ENCODE data around the gene FIS1.
"Not testable (repeated sequence)": the region's sequence is repeated elsewhere in the genome, so short reads cannot be mapped to it uniquely, and the experiment has no call there.

Gene FIS1

GRCh38 chr7:101232141-101232850 is 12.6 kb downstream of the FIS1 start:
- no peak for DNase-seq

GRCh38 chr7:101231644-101232043 is 13.2 kb downstream of the FIS1 start:
- no peak for DNase-seq

DNA sequence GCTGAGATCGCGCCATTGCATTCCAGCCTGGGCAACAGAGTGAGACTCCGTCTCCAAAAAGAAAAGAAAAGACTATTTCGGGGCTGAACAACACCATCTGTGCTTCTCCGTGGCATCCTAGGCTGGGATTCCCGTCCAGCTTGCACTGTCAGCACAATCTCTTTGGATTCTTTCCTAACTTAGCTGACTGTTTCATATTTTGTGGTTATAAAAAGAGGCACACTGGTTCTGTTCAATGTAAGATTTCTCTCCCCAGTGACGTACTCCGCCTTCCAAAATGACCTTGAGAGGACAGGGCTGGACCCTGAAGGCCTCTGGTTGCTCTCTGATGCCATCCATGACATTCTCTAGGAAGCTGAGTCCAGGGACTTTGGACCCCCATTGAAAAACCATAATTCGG is 18.2 kb downstream of the FIS1 start:
- no peak for DNase-seq

GRCh38 chr7:101225650-101226049 is 19.2 kb downstream of the FIS1 start:
- DNase-seq, result no peak

- DNase-seq, result no peak
Measured at GRCh38 chr7:101223528-101223927, 21.4 kb downstream of the FIS1 start.

DNA sequence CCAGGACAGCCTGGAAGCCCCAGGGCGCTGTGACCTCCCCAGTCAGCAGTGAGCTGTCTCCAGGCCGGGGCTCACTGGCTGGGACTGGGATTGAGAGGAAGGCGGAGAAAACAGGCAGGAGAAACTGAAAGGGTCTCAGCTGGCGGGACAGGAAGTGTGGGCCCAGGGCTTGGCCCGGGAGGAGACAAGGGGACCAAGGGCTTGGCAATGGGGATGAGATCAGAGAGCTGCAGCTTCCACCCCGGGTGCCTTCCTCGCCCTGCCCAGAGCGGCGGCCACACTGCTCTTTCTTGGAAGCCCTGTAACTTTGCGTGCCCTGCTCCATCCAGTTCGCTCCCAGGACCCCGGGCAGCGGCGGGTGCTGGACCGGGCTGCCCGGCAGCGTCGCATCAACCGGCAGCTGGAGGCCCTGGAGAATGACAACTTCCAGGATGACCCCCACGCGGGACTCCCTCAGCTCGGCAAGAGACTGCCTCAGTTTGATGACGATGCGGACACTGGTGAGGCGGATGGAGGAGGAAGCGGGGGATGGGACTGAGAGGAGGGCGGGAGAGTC is 22.5 kb downstream of the FIS1 start:
- DNase-seq, result no peak

- DNase-seq, result no peak
Measured at GRCh38 chr7:101220295-101220694, 24.6 kb downstream of the FIS1 start.

- DNase-seq, result no peak
Measured at GRCh38 chr7:101218236-101219125, 26.4 kb downstream of the FIS1 start.

DNA sequence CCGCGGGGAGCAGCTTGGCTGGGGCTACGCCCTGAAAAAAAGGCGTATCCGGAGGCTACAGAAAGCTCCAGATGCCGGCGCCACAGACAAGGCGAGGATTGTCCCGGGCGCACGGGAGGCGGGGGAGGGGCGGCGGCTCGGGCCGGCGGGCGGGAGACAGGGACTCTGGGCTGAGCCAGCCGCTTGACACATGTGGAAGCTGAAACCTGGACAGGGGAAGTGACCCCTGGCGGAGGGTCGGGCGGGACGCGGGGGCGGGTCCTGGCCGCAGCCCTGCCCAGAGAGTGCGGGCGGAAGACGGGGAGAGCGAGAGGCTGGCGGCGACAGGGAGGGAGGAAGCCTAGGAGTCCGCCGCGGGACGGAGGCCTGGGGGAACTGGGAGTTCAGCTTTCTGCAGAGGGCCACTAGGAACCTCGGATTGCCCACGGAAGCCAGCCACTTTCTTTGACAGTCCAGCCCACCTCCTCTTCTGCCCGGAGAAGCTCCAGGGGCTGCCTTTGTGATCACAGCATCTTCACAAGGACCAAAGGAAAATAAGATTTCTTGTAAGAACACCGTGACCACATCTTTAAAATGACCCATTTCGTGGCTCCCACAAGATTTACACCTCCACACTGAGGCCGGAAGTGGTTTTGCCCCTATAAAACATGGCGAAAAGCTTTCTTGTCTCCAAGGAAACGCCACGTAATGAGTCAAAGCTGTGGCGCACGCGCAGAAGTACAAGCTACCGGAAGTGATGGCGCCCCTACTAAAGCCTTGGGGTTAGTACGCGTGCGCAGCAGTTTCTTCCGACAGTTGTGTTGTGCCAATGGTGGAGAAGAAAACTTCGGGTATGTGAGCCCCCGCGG is 27.3 kb downstream of the FIS1 start, which contains the start of the genes PLOD3 and ZNHIT1:
PLOD3 (minus strand) TSS at position 194 of the 848 bp plus-strand sequence. CDS start 307 bp downstream, outside the sequence.
ZNHIT1 (plus strand) TSS at position 778 of the 848 bp plus-strand sequence; CDS start at position 809, 31 bp downstream.
- DNase-seq, result peak; percentile 100

GRCh38 chr7:101216860-101217387 is 28.0 kb downstream of the FIS1 start:
- DNase-seq, result no peak

DNA sequence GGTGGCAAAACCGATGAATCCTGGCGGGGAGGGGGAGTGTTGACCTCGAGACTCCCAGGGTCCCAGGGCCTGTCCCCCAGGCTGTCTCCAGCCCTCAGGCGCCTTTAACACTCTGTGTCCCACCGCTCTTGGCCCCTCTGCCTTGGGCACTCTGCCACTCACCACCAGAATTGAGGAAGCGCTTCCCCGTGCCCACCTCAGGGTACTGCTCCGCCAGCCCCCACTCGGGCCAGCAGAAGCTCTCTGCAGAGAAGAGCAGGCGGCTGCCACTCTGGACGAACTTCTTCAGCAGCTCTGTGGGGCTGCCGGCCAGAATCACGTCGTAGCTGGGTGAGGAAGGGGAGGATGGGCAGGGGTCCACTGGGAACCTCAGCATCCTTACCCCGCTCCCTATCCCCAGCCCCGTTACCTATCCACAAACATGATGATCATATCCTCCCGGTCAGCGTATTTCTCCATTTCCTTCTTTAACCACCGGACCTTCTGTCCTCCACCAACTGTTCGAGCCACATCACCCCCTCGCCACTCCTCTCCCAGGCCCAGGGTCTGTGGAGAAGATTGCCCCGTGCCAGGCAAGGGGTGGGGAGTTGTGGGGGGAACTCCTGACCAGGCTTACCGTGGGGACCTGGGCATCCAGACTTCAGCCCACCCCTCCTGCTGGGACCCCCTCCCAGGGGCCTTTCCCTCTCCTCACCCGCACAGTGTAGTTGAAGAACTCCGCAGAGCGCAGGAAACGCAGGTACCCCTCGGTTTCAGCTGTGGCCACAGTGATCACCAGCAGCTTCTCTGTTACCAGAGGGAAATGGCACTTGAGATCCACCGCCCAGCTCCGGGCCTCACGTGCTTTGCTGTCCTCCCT is 28.7 kb downstream of the FIS1 start:
- DNase-seq, result peak; percentile 49

DNA sequence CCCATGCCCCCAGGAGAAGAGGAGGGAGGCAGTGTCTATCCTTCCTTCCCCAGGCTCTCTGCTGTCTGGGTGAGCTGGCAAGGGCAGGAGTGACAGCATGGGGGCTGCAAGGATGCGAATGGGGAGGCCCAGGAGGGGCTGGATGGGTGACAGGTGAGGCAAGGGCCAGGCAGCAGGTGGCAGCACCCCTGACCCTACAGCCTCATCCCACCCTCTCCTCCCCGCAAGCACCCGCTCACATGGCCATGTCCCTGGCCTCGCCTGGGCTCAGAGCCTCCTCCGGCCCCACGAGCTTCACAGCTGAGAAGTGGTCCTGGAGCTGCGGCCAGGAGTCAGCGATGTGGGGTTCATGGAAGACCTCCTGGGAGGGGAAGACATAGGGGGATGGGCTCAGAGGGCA is 32.9 kb downstream of the FIS1 start:
- DNase-seq, result no peak

- DNase-seq, result no peak
Measured at GRCh38 chr7:101211501-101211900, 33.4 kb downstream of the FIS1 start.

- no peak for DNase-seq
Measured at GRCh38 chr7:101210143-101210542, 34.7 kb downstream of the FIS1 start.

- DNase-seq, result no peak
Measured at GRCh38 chr7:101208794-101209193, 36.1 kb downstream of the FIS1 start.

GRCh38 chr7:101207459-101207858 is 37.4 kb downstream of the FIS1 start:
- no peak for DNase-seq

GRCh38 chr7:101206665-101207042 is 38.2 kb downstream of the FIS1 start:
- no peak for DNase-seq

DNA sequence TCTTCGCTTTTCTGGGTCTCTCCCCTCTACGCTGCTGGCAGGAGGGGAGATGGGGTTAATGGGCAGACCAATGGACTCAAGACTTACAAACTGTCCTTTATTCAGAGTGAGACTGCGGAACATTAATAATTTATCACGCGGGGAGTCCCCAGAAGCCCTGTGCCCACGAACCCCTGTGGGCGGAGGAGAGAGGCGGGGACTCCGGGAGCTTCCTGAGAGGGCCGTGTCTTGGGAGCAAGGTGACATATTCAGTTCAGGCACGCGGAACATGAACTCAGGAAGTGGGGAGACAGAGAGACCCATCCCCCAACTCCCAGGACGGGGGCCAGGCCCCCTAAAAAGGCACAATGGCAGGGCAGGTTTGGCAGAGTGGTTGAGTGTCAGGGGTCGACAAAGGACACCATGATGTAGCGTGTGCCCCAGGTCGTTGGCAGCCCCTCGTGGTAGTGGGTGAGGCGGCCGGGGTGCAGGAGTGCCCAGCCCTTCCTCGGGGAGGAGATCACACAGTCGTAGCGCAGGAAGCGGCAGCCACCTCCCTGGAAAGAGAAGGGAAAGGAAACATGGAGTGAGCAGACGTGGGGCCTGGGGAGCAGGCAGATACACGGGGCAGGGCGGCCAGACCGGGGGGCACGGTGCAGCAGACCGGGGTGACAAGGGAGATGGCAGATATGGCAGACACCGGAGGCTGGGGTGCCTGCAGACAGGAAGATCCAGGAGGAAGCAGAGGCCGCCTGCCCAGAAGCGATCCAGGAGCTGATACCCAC is 38.8 kb downstream of the FIS1 start:
- no peak for DNase-seq

DNA sequence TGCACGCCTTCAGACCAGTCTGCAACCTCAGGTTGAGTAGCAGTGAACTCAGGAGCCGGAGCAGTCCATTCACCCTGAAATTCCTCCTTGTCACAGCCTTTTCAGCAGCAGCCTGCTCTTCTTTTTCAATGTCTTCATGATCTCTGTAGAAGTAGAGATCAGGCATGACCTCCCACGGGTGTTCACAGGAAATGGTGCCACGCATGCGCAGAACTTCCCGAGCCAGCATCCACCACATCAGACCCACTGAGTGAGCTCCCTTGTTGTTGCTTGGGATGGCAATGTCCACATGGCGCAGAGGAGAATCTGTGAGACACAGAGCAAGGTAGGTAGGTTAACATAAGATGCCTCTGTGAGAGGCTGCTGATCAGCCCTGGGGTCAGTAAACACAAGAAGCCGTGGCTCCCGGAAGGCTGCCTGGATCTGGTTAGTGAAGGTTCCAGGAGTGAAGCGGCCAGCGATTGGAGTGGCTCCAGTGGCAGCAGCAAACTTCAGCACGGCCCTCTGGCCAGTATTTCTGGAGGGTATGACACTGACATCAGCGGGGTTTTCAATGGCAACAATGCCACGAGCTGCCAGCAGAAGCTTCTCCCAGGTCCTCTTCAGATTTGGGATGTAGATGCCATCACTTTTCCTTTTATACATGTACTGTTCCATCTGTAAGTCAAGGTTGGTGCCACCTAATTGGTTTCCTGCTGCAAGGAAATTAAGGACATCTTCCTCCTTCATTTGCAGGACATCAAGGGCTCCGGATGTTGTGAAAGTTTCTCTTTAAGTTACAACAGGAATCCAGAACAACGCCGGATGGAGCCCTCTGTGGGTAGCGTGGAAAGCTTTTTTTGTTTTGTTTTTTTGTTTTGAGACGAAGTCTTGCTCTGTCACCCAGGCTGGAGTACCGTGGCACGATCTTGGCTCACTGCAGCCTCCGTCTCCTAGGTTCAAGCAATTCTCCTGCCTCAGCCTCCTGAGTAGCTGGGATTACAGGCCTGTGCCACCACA is 40.8 kb downstream of the FIS1 start:
- not testable (repeated sequence) for DNase-seq

Data from hematopoietic multipotent progenitor cell treated with erythropoietin and hydrocortisone succinate and interleukin-3 and kit ligand, for 8 days (in vitro differentiated cells).